Measurements from ENCODE around the gene PHF21A. TPM values are rescaled to one million over a fixed set of nuclear protein-coding genes. Genes with fewer than 3 reads are reported as not detected.

Gene PHF21A
- total RNA-seq, 1 donor from 2014 or later, result 45.4 TPM

GRCh38 chr11:45949992-45950407, 171.3 kb downstream of the PHF21A start:
- intact Hi-C loops (cut with DNase I), result no loop called here
- TF ChIP-seq CTCF (IDR thresholded peaks at IDR 0.05), result no peak
- H3K4me3 ChIP-seq, result no peak overlapping the region
- no peak overlapping the region for H3K27ac ChIP-seq
- ATAC-seq (no peak), DNase-seq (no peak)
- H3K9me3 ChIP-seq, result no peaks in the 10 kb centered on the region
- H3K27me3 ChIP-seq, result no peaks in the 10 kb centered on the region
- peaks cover 91% of the 10 kb centered on the region for H3K36me3 ChIP-seq
- H3K4me1 ChIP-seq, result no peaks in the 10 kb centered on the region

- H3K4me3 ChIP-seq, result no peak overlapping the region
- no peak for TF ChIP-seq CTCF (IDR thresholded peaks at IDR 0.05)
- intact Hi-C loops (cut with DNase I), result no loop called here
- no peaks in the 10 kb centered on the region for H3K4me1 ChIP-seq
- peaks cover 97% of the 10 kb centered on the region for H3K36me3 ChIP-seq
- H3K9me3 ChIP-seq, result no peaks in the 10 kb centered on the region
- no peak for ATAC-seq
- H3K27me3 ChIP-seq, result no peaks in the 10 kb centered on the region
- no peak for DNase-seq
- H3K27ac ChIP-seq, result no peak overlapping the region
Measured at GRCh38 chr11:45948356-45948755, 172.9 kb downstream of the PHF21A start.

- no peak for TF ChIP-seq CTCF (IDR thresholded peaks at IDR 0.05)
- intact Hi-C loops (cut with DNase I), result no loop called here
- Histone ChIP-seq H3K9me3 (no peaks in the 10 kb centered on the region), H3K4me3 (no peak overlapping the region), H3K27ac (no peak overlapping the region), H3K27me3 (no peaks in the 10 kb centered on the region), H3K36me3 (peaks cover 96% of the 10 kb centered on the region), H3K4me1 (no peaks in the 10 kb centered on the region)
- ATAC-seq, result no peak
- DNase-seq, result no peak
Measured at GRCh38 chr11:45947885-45948284, 173.4 kb downstream of the PHF21A start.

GRCh38 chr11:45945397-45945999, 175.8 kb downstream of the PHF21A start:
- intact Hi-C loops (cut with DNase I), result no loop called here
- Histone ChIP-seq H3K27me3 (no peaks in the 10 kb centered on the region), H3K4me1 (no peaks in the 10 kb centered on the region), H3K36me3 (peaks cover 88% of the 10 kb centered on the region), H3K4me3 (no peak overlapping the region), H3K27ac (no peak overlapping the region), H3K9me3 (no peaks in the 10 kb centered on the region)
- DNase-seq, result no peak
- no peak for TF ChIP-seq CTCF (IDR thresholded peaks at IDR 0.05)
- no peak for ATAC-seq

- Histone ChIP-seq H3K4me3 (no peak overlapping the region), H3K36me3 (peaks cover 68% of the 10 kb centered on the region), H3K4me1 (no peaks in the 10 kb centered on the region), H3K27ac (no peak overlapping the region), H3K9me3 (no peaks in the 10 kb centered on the region), H3K27me3 (no peaks in the 10 kb centered on the region)
- ATAC-seq (no peak), DNase-seq (no peak)
- intact Hi-C loops (cut with DNase I), result no loop called here
- no peak for TF ChIP-seq CTCF (IDR thresholded peaks at IDR 0.05)
Measured at GRCh38 chr11:45942381-45942780, 178.9 kb downstream of the PHF21A start.

GRCh38 chr11:45941285-45941684, 180.0 kb downstream of the PHF21A start:
- no peak for TF ChIP-seq CTCF (IDR thresholded peaks at IDR 0.05)
- no peak for ATAC-seq

More at GRCh38 chr11:45941285-45941684, 180.0 kb downstream of the PHF21A start:
- Histone ChIP-seq H3K4me3 (no peak overlapping the region), H3K27ac (no peak overlapping the region), H3K4me1 (no peaks in the 10 kb centered on the region), H3K9me3 (no peaks in the 10 kb centered on the region), H3K36me3 (peaks cover 68% of the 10 kb centered on the region), H3K27me3 (no peaks in the 10 kb centered on the region)
- DNase-seq, result no peak
- intact Hi-C loops (cut with DNase I), result no loop called here
